SK-N-MC (cell line): ENCODE measurements around the gene ADAMTS9.

Experiments
- EZH2 ChIP-seq: fragments of 200-600 bp; sonication (generic); IDR thresholded peaks from one replicate; pipeline ENCODE4 v1.6.1; 2017; ENCODE audit warnings: antibody characterized with exemption
- FOXP2 ChIP-seq: optimal IDR thresholded peaks from 2 replicates; pipeline ENCODE3; 2011; ENCODE audit warnings: mild to moderate bottlenecking, moderate library complexity; ENCODE audit not compliant: insufficient read depth; ENCODE audit errors: extremely low read length, control extremely low read depth
- POLR2AphosphoS5 ChIP-seq: IDR thresholded peaks from 2 replicates; pipeline ENCODE4 v1.6.1; 2012; ENCODE audit warnings: mild to moderate bottlenecking, low read depth, low read length, borderline replicate concordance

GRCh38 chr3:64495121-64495780 is 192.5 kb downstream of the ADAMTS9 start:
- no peak for TF ChIP-seq EZH2
- TF ChIP-seq POLR2AphosphoS5: no peak
- TF ChIP-seq FOXP2: no peak
